NCI-H2227 (cell line): Measurements from ENCODE around the gene CFC1.
"Not testable (repeated sequence)": the region's sequence is repeated elsewhere in the genome, so short reads cannot be mapped to it uniquely, and the experiment has no call there.

Source experiments
- DNase-seq: peaks from one replicate; lab custom pipeline; 2025; ENCODE audit not compliant: unreplicated experiment; lab: John Stamatoyannopoulos, UW

CFC1 gene

DNA sequence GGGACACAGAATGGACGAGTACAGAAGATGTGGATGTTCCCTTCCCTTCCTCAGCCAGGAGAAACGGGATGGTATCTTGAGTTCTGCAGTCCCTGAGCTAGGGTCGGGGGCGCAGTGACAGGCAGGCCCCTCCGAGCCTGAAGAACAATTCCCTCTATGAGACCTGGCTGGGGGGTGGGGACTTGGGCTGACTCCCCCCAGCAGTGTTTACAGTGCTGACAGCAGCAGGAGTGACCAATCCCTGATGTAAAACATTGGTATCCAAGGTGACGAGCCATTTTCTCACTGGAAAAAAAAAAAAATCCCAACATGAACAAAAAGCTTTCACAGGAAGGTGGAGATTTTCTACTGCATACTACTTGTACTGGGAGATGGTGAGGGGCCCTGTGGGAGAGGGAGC, at the start of gene CFC1:
Gene CFC1, minus strand, starts transcription at position 183 of the 400 bp plus-strand sequence. CDS start 288 bp downstream, outside the sequence.
- DNase-seq: not testable (repeated sequence)

GRCh38 chr2:130641688-130642087, 42.3 kb upstream of the CFC1 start:
- not testable (repeated sequence) for DNase-seq

DNA sequence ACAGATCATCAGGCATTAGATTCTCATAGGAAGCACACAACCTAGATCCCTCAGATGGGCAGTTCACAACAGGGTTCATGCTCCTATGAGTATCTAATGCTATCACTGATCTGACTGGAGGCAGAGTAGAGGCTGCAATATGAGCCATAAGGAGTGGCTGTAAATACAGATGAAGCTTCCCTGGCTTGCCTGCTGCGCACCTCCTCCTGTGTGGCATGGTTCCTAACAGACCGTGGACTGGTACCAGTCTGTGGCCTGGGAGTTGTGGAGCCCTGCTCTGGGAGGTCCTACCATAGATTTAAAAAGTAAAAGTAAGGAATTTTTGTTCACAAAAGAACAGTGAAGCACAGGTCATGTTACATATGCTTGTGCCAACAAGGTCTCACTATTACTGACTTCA, 39.6 kb upstream of the CFC1 start:
- DNase-seq: not testable (repeated sequence)

- DNase-seq: not testable (repeated sequence)
Observed at GRCh38 chr2:130628784-130629475, 29.6 kb upstream of the CFC1 start.

DNA sequence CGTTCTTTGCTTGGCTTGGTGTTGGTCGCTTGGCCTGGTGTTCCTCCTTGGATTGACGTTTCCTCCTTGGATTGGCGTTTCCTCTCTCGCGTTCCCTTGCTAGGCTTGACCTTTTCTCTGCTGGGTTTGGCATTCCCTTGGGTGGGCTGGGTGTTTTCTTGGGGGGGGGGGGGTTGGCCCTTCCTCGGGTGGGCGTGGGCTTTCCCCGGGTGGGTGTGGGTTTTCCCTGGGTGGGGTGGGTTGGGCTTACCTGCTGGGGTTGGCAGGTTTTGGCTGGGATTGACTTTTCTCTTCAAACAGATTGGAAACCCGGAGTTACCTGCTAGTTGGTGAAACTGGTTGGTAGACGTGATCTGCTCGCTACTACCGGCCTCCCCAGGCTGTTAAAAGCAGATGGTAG, 11.8 kb upstream of the CFC1 start, which contains the start of gene POTEJ:
Gene POTEJ, plus strand, starts transcription at position 301 of the 400 bp plus-strand sequence. Its CDS starts 93 bp downstream, at position 394.
- DNase-seq: not testable (repeated sequence)

DNA sequence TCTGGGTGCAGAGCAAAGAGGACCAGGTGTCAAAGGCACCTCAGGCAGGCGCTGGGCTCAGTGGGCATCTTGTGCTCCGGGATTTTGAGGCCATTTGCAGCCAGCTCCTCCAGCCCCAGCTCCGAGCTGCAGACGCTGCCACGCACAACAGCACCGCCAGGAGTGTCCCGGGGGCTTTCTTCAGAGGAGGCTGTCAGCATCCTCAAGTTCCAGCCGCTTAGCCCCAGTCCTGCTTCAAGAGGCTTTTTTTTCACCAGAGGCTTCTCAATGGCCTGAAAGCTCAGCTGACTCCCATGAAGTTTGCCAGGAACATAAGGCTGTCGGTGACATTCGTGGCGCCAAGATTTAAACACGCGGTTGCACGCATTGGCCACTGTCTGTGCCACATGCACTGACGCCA, 11.1 kb upstream of the CFC1 start:
- not testable (repeated sequence) for DNase-seq

- not testable (repeated sequence) for DNase-seq
Observed at GRCh38 chr2:130609002-130609920, 9.9 kb upstream of the CFC1 start.

DNA sequence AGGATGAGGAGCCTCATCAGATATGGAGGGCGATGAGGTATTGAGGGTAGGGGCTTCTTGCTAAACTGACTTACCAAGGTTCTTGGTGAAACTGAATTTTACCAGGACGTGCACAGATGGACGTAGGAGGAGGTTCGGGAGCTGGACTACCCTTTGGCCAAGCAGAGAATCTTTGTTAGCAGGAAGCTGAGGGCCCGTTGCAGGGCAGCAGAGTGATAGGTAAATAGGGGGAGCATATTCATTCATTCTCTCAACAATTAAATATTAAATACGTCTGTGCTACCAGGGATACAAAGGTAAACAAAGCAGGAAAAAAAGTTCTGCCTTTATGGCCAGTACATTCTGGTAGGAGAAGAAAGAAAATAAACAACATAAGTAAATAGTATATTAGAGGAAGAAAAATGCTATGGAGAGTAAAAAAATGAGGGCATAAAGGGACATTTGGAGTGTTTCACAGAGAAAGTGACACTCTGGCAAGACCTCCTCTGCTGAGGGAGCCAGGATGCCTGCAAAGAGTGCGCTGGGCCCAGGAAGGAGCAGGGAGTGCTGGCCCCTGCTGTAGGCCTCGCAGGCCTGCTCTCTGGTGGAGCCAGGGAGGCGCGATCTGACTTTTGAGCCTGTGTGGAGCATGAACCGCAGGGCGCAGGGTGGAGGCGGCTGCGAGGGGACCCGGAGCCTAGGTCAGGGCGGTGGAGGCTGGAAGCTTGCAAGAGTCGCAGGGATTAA, 9.1 kb upstream of the CFC1 start:
- not testable (repeated sequence) for DNase-seq

DNA sequence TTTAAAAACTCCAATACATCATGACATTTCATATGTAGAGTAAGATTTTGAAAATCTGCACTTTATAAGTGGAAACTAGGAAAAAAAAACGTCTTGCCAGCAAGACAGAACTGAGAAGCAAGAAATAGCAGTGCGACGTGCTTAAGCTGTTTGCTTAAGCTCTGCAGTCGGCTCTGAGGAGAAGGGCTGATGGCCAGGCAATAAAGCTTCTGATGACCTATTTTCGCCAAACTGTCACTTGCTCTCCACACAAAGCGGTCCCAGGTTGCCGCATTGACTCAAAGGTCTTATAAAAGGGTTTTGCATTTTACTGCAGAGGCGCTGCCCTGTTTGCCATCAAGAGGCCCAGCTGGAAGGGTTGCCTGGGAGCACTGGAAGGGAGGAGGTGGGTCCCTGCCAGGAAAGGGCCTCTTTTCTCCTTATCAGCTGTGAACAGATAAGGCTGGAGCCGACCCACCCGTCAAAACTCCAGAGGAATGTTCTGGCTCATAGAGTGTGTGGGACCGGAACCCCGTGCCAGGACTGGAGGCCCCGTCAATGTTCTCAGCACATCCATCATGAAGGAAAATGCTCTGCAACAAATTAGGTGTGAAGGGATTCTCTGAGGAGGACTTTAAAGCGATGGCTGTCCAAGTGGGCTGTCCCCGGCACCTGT, 2.4 kb upstream of the CFC1 start:
- DNase-seq: not testable (repeated sequence)

DNA sequence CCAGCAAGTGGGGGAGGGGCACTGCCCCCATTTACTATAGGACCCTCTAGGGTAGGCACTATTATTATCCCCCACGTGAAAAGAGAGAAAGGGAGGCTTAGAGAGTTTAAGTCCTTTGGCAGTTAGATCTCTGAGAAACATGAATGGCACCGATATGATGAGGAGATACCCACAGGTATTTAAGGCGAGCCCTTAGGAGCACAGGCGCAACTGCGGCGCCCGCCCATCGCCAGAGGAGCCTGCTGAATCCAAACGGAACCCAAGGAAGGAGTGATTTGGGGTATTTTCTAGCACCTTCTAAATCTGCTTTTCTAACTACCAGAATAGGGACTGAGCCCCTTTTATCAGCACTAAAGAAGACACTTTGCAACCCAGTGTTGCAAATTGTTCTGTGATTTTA, 551 bp upstream of the CFC1 start:
- DNase-seq: not testable (repeated sequence)

GRCh38 chr2:130598463-130598862, 912 bp downstream of the CFC1 start:
- not testable (repeated sequence) for DNase-seq

GRCh38 chr2:130597994-130598393, 1.4 kb downstream of the CFC1 start:
- DNase-seq: not testable (repeated sequence)

- DNase-seq: not testable (repeated sequence)
Observed at GRCh38 chr2:130596757-130597156, 2.6 kb downstream of the CFC1 start.

- DNase-seq: not testable (repeated sequence)
Observed at GRCh38 chr2:130594011-130594410, 5.4 kb downstream of the CFC1 start.

- not testable (repeated sequence) for DNase-seq
Observed at GRCh38 chr2:130592791-130593414, 6.5 kb downstream of the CFC1 start.

DNA sequence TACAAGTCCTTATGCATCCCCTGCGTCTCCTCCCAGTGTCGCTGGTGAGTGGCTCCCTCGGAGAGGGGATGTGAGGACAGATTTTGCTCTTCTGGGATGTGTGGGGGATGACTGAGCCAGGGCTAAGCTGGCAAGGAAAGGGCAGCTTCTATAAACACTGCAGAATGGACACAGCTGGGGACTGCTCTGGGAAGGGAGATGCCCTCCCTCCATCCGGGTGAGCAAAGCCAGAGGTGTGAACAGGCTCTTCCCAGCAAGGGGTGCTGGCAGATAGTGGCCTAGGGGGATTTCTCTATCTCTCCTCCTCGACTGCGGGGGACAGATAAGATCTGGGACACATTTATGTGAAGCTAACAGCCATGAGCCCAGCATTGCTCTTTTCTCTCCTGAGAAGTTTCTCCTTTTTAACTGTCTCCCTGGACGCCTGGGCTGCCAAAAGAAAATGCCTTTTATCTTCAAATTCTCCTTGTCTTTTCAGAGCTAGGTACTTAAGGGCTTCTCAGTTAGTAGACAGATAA, 8.5 kb downstream of the CFC1 start:
- not testable (repeated sequence) for DNase-seq

DNA sequence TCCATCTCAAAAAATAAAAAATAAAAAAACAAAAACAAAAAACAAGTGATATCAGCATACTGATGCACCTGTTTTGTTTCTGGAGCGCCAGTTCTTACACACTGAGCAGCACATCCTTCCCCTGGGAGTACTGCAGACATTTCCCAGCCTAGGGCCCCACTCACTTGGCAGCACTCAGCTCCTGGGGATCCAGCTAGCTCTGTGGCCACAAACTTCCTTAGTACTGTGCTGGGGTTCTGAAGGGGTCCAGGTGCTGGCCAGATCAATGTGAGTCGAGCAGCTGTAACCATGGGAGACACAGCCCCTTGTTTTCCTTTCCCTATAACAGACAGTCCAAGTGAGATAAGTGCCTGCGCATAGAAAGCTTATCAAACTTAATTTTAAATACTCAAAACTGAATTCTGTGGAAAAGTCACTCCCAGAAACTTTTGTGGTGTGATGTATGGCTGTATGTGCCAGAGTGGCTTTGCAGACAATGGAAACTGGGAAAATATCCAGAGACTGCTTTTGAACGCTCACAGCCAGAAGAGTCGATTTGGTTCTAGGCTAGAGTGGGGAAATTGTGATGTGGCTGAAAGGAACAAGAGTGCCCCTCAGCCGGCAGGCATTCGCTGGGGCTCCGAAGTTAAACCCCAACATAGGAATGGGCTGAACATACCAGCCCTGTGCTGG, 9.1 kb downstream of the CFC1 start:
- DNase-seq: not testable (repeated sequence)

GRCh38 chr2:130588688-130589458, 10.5 kb downstream of the CFC1 start:
- not testable (repeated sequence) for DNase-seq
